IMR-90 (cell line): ENCODE measurements around the gene SUGCT. TPM values are rescaled to one million over a fixed set of nuclear protein-coding genes. Genes with fewer than 3 reads are reported as not detected.

ENCODE experiments used
- ATAC-seq: fragments of 200-7000 bp; cut with Tn5 transposase; 2 replicates; pipeline ENCODE4 v1.9.1; 2020; ENCODE audit warnings: low read depth, mild to moderate bottlenecking, moderate library complexity
- BruUV-seq: library from RNA; stranded (reverse); fragments of 400-500 nt; replicated peaks from 2 replicates; lab custom pipeline; 2021; lab: Mats Ljungman, UMichigan
- CTCF ChIA-PET: fragments of 300-600 bp; formaldehyde crosslinking; extraction: SDS; loops from one replicate; lab custom pipeline; 2021; ENCODE audit warnings: antibody characterized with exemption; lab: Yijun Ruan, JAX
- POLR2A ChIA-PET: fragments of 300-600 bp; sonication (Branson Sonifier 250); formaldehyde crosslinking; loops from one replicate; lab custom pipeline; 2022; ENCODE audit warnings: antibody characterized with exemption; ENCODE audit not compliant: unreplicated experiment; lab: Charles Lee
- DNase-seq: peaks from one replicate; pipeline ENCODE4 v3.0.0; 2013
- H2AFZ ChIP-seq: replicated peaks from 2 replicates; pipeline ENCODE3; 2013; ENCODE audit warnings: low read length, mild to moderate bottlenecking; ENCODE audit not compliant: poor library complexity
- H2AK5ac ChIP-seq: 2 replicates; pipeline ENCODE4 v1.6.1; 2013; ENCODE audit warnings: low read depth, low read length, inconsistent platforms
- H2AK9ac ChIP-seq: replicated peaks from 2 replicates; pipeline ENCODE3; 2013; ENCODE audit warnings: mild to moderate bottlenecking, low read depth, low read length, moderate library complexity; ENCODE audit not compliant: poor library complexity
- H2BK120ac ChIP-seq: 2 replicates; pipeline ENCODE4 v1.6.1; 2013; ENCODE audit warnings: low read depth, low read length, inconsistent platforms
- H2BK15ac ChIP-seq: 3 replicates; pipeline ENCODE4 v1.6.1; 2013; ENCODE audit warnings: low read depth, low read length, inconsistent platforms
- H2BK20ac ChIP-seq: 2 replicates; pipeline ENCODE4 v1.6.1; 2013; ENCODE audit warnings: low read depth, mild to moderate bottlenecking, inconsistent platforms, low read length, moderate library complexity
- H2BK5ac ChIP-seq: 2 replicates; pipeline ENCODE4 v1.6.1; 2013; ENCODE audit warnings: mild to moderate bottlenecking, low read depth, low read length, inconsistent platforms; ENCODE audit not compliant: poor library complexity, severe bottlenecking
- H3K14ac ChIP-seq: replicated peaks from 2 replicates; pipeline ENCODE4 v1.6.1; 2013; ENCODE audit warnings: low read depth, low read length, inconsistent platforms
- H3K18ac ChIP-seq: 2 replicates; pipeline ENCODE4 v1.6.1; 2013; ENCODE audit warnings: low read depth, low read length, control low read depth
- H3K23ac ChIP-seq: 2 replicates; pipeline ENCODE4 v1.6.1; 2013; ENCODE audit warnings: low read depth, low read length, inconsistent platforms
- H3K27ac ChIP-seq: 2 replicates; pipeline ENCODE4 v1.5.1; 2013; ENCODE audit warnings: mild to moderate bottlenecking, control low read depth, low read length; ENCODE audit not compliant: insufficient read depth
- H3K27me3 ChIP-seq: 2 replicates; pipeline ENCODE4 v1.6.1; 2013; ENCODE audit warnings: low read length; ENCODE audit not compliant: control insufficient read depth, insufficient read depth
- H3K36me3 ChIP-seq: 2 replicates; pipeline ENCODE4 v1.6.1; 2013; ENCODE audit warnings: low read length, mixed read lengths; ENCODE audit not compliant: control insufficient read depth, insufficient read depth
- H3K4ac ChIP-seq: 2 replicates; pipeline ENCODE4 v1.6.1; 2013; ENCODE audit warnings: low read depth, low read length, inconsistent platforms
- H3K4me1 ChIP-seq: 2 replicates; pipeline ENCODE4 v1.6.1; 2013; ENCODE audit warnings: low read length, mixed read lengths; ENCODE audit not compliant: control insufficient read depth, insufficient read depth
- H3K4me2 ChIP-seq: 2 replicates; pipeline ENCODE4 v1.6.1; 2013; ENCODE audit warnings: low read depth, mild to moderate bottlenecking, control low read depth, low read length, moderate library complexity
- H3K4me3 ChIP-seq: 2 replicates; pipeline ENCODE4 v1.5.1; 2013; ENCODE audit warnings: low read depth, mild to moderate bottlenecking, control low read depth, low read length, moderate library complexity; ENCODE audit not compliant: insufficient read depth
- H3K56ac ChIP-seq: 2 replicates; pipeline ENCODE4 v1.6.1; 2013; ENCODE audit warnings: low read length, inconsistent platforms; ENCODE audit not compliant: insufficient read depth; ENCODE audit errors: extremely low read depth
- H3K79me1 ChIP-seq, 2 experiments: 2 replicates each; pipeline ENCODE4 v1.6.1; 2013; ENCODE audit warnings: low read length in 2 of 2, inconsistent platforms in 1 of 2, low read depth in 1 of 2
- H3K9ac ChIP-seq: 2 replicates; pipeline ENCODE4 v1.6.1; 2013; ENCODE audit warnings: low read depth, low read length, control low read depth
- H3K9me1 ChIP-seq: 2 replicates; pipeline ENCODE4 v1.6.1; 2013; ENCODE audit warnings: low read length, inconsistent platforms; ENCODE audit not compliant: insufficient read depth
- H3K9me3 ChIP-seq: 2 replicates; pipeline ENCODE4 v1.6.1; 2013; ENCODE audit warnings: low read length; ENCODE audit not compliant: control insufficient read depth, insufficient read depth
- H4K20me1 ChIP-seq: 2 replicates; pipeline ENCODE4 v1.6.1; 2013; ENCODE audit warnings: low read length, inconsistent platforms; ENCODE audit not compliant: insufficient read depth
- H4K5ac ChIP-seq: 2 replicates; pipeline ENCODE4 v1.6.1; 2013; ENCODE audit warnings: mild to moderate bottlenecking, low read depth, low read length, control low read depth
- H4K8ac ChIP-seq, 2 experiments: 2 replicates each; pipeline ENCODE4 v1.6.1; 2013; ENCODE audit warnings: low read depth in 2 of 2, low read length in 2 of 2, control low read depth in 1 of 2, inconsistent platforms in 1 of 2
- H4K91ac ChIP-seq: 2 replicates; pipeline ENCODE4 v1.6.1; 2013; ENCODE audit warnings: low read depth, low read length, inconsistent platforms; ENCODE audit not compliant: insufficient read depth
- BHLHE40 ChIP-seq: fragments of 150-350 bp; IDR thresholded peaks from 2 replicates; pipeline ENCODE4 v1.6.1; 2016; ENCODE audit warnings: mild to moderate bottlenecking, low read depth, low read length
- CHD1 ChIP-seq: IDR thresholded peaks from 2 replicates; pipeline ENCODE4 v1.6.1; 2012; ENCODE audit warnings: low read depth, low read length, improper control_type of control experiment
- CTCF ChIP-seq: conservative IDR thresholded peaks from 2 replicates; pipeline ENCODE4 v1.5.1; 2012; ENCODE audit warnings: mild to moderate bottlenecking, low read depth, low read length, improper control_type of control experiment
- MAFK ChIP-seq: IDR thresholded peaks from 2 replicates; pipeline ENCODE4 v1.6.1; 2012; ENCODE audit warnings: low read depth, low read length, improper control_type of control experiment
- MAZ ChIP-seq: IDR thresholded peaks from 2 replicates; pipeline ENCODE4 v1.6.1; 2012; ENCODE audit warnings: low read depth, mild to moderate bottlenecking, low read length, improper control_type of control experiment, moderate library complexity, borderline replicate concordance
- NFE2L2 ChIP-seq: fragments of 150-350 bp; IDR thresholded peaks from 2 replicates; pipeline ENCODE4 v1.6.1; 2016; ENCODE audit warnings: low read depth, mild to moderate bottlenecking, low read length
- POLR2A ChIP-seq: IDR thresholded peaks from 2 replicates; pipeline ENCODE4 v1.6.1; 2012; ENCODE audit warnings: mild to moderate bottlenecking, low read depth, low read length
- SMC3 ChIP-seq: fragments of 150-350 bp; IDR thresholded peaks from 2 replicates; pipeline ENCODE4 v1.6.1; 2016; ENCODE audit warnings: low read depth, mild to moderate bottlenecking, antibody characterized with exemption, low read length, moderate library complexity
- USF2 ChIP-seq: fragments of 150-350 bp; IDR thresholded peaks from 2 replicates; pipeline ENCODE4 v1.6.1; 2017; ENCODE audit warnings: mild to moderate bottlenecking, antibody characterized with exemption, low read length, low read depth
- whole genome bisulfite sequencing, 2 experiments: methylation state at CpG; one replicate each; pipeline versions ENCODE4 v1.1.5 to v1.1.7; 2013; ENCODE audit warnings: missing lambda C conversion rate in 2 of 2; ENCODE audit not compliant: insufficient read length in 1 of 2; ENCODE audit errors: extremely low coverage in 2 of 2; 5-methylcytosine and 5-hydroxymethylcytosine counted together
- dilution Hi-C: fragments of 300-500 bp; cut with HindIII; formaldehyde crosslinking; loops from one replicate; pipeline ENCODE4 v1.14.3; 2018; ENCODE audit warnings: low sequenced_read_pairs; ENCODE audit not compliant: unreplicated experiment
- in situ Hi-C: fragments of 300-500 bp; cut with MboI; formaldehyde crosslinking; loops from 3 replicates; pipeline ENCODE4 v1.14.3; 2019; ENCODE audit warnings: low sequenced_read_pairs, inconsistent platforms, mixed read lengths
- intact Hi-C: fragments of 100-400 bp; cut with micrococcal nuclease; formaldehyde crosslinking; loops from 2 replicates; pipeline ENCODE4 v1.10.0; 2022
- polyA plus RNA-seq, 3 experiments: library from polyadenylated mRNA; depleted of rRNA; stranded (reverse); fragments of >200 nt; gene quantifications; 2 replicates each; pipeline ENCODE4 v1.2.3, GENCODE V29; 2012; ENCODE audit warnings: low replicate concordance in 1 of 3
- total RNA-seq: library from RNA; depleted of rRNA; stranded (reverse); fragments of >200 nt; gene quantifications from 2 replicates; pipeline ENCODE4 v1.2.3, GENCODE V29; 2012

SUGCT gene
- total and polyA plus RNA-seq, 2 of the 4 experiments (the other 2 are of a cell fraction): 5.9 to 8.3 TPM

GRCh38 chr7:40380111-40380510, 245.3 kb downstream of the SUGCT start:
- no peaks in the 10 kb centered on the region for H3K36me3 ChIP-seq
- H3K79me1 ChIP-seq: no peaks in the 10 kb centered on the region
- dilution Hi-C loops (no loop called here), in situ Hi-C loops (no loop called here), intact Hi-C loops (no loop called here)
- H2BK15ac ChIP-seq: no peak overlapping the region
- no peak overlapping the region for H2AK5ac ChIP-seq
- POLR2A ChIA-PET: no interaction called here
- H3K4me3 ChIP-seq: no peak overlapping the region
- DNase-seq (no peak), ATAC-seq (peak; percentile 44; the same call in 1 of the 2 replicates)
- no peak overlapping the region for H2BK20ac ChIP-seq
- no peak overlapping the region for H3K18ac ChIP-seq
- H3K9me1 ChIP-seq: no peaks in the 10 kb centered on the region
- H3K14ac ChIP-seq: no peak overlapping the region
- H3K27ac ChIP-seq: no peak overlapping the region
- no peak overlapping the region for H4K91ac ChIP-seq
- H3K4ac ChIP-seq: no peak overlapping the region
- TF ChIP-seq MAFK: no peak
- TF ChIP-seq BHLHE40: no peak
- no peak for TF ChIP-seq NFE2L2
- no peak for TF ChIP-seq MAZ
- TF ChIP-seq CHD1: no peak
- no peak for TF ChIP-seq POLR2A
- no peak for TF ChIP-seq SMC3
- TF ChIP-seq USF2: no peak
- TF ChIP-seq CTCF: no peak
- H3K27me3 ChIP-seq: no peaks in the 10 kb centered on the region
- H3K4me2 ChIP-seq: no peak overlapping the region
- H2AK9ac ChIP-seq: no peak overlapping the region
- 0 out of 2 replicates have a peak, but pooled peaks cover 3% of the 10 kb centered on the region for H3K9me3 ChIP-seq
- no TSS peak for BruUV-seq
- H2AFZ ChIP-seq: no peak overlapping the region
- H2BK5ac ChIP-seq: no peak overlapping the region
- no peak overlapping the region for H3K9ac ChIP-seq
- no peak overlapping the region for H2BK120ac ChIP-seq
- no peak overlapping the region for H4K5ac ChIP-seq
- H4K20me1 ChIP-seq: no peaks in the 10 kb centered on the region
- no CpG with 5 or more reads among the region's 4 CpGs for WGBS, 2 experiments
- H3K23ac ChIP-seq: no peak overlapping the region
- no peak overlapping the region for H4K8ac ChIP-seq
- no peak overlapping the region for H3K56ac ChIP-seq
- H3K4me1 ChIP-seq: no peaks in the 10 kb centered on the region
- CTCF ChIA-PET: no interaction called here
